HEK293T (cell line): ENCODE results near the gene KCNN3.

ENCODE experiments used
- BHLHE40 ChIP-seq: fragments of 450-650 bp; IDR thresholded peaks from 2 replicates; pipeline ENCODE4 v1.6.1; 2016; ENCODE audit warnings: mild to moderate bottlenecking, moderate library complexity, borderline replicate concordance
- FOXA1 ChIP-seq: fragments of 450-650 bp; IDR thresholded peaks from 2 replicates; pipeline ENCODE4 v1.6.1; 2016; ENCODE audit warnings: mild to moderate bottlenecking
- FOXM1 ChIP-seq: fragments of 450-650 bp; IDR thresholded peaks from 2 replicates; pipeline ENCODE4 v1.6.1; 2017; ENCODE audit warnings: mild to moderate bottlenecking, borderline replicate concordance
- HDGF ChIP-seq: fragments of 450-650 bp; IDR thresholded peaks from 2 replicates; pipeline ENCODE4 v1.6.1; 2017; ENCODE audit warnings: antibody characterized with exemption, borderline replicate concordance
- NFRKB ChIP-seq: fragments of 450-650 bp; IDR thresholded peaks from 2 replicates; pipeline ENCODE4 v1.6.1; 2016; ENCODE audit warnings: mild to moderate bottlenecking, moderate library complexity
- SP1 ChIP-seq: fragments of 450-650 bp; IDR thresholded peaks from 2 replicates; pipeline ENCODE4 v1.6.1; 2017
- SUZ12 ChIP-seq: fragments of 450-650 bp; IDR thresholded peaks from 2 replicates; pipeline ENCODE4 v1.6.1; 2016; ENCODE audit warnings: mild to moderate bottlenecking
- TARDBP ChIP-seq: fragments of 450-650 bp; IDR thresholded peaks from 2 replicates; pipeline ENCODE4 v1.6.1; 2016

GRCh38 chr1:154821083-154821482 lies 49.0 kb downstream of the KCNN3 start:
- no peak for TF ChIP-seq FOXM1
- no peak for TF ChIP-seq NFRKB
- no peak for TF ChIP-seq SUZ12
- no peak for TF ChIP-seq HDGF
- no peak for TF ChIP-seq SP1
- no peak for TF ChIP-seq BHLHE40
- no peak for TF ChIP-seq TARDBP
- no peak for TF ChIP-seq FOXA1
